Fibroblast of pulmonary artery (primary cell): ENCODE data around the gene OFD1.

Experiments
- DNase-seq: peaks from one replicate; pipeline ENCODE4 v3.0.0-alpha.2; 2010; ENCODE audit warnings: low read depth
- H3K4me3 ChIP-seq: replicated peaks from 2 replicates; pipeline ENCODE4 v1.5.1; 2011; ENCODE audit warnings: low read depth, mild to moderate bottlenecking, control low read depth, low read length, moderate library complexity
- CTCF ChIP-seq: IDR thresholded peaks from 2 replicates; pipeline ENCODE4 v1.5.1; 2011; ENCODE audit warnings: mild to moderate bottlenecking, control low read depth, low read length, inconsistent platforms; ENCODE audit errors: missing control alignments

Gene OFD1

GRCh38 chrX:13702111-13702789, 32.3 kb upstream of the OFD1 start:
- H3K4me3 ChIP-seq = no peak overlapping the region
- no peak for TF ChIP-seq CTCF
- no peak for DNase-seq

GRCh38 chrX:13703135-13703534, 31.4 kb upstream of the OFD1 start:
- no peak overlapping the region for H3K4me3 ChIP-seq
- no peak for DNase-seq
- TF ChIP-seq CTCF = no peak

DNA sequence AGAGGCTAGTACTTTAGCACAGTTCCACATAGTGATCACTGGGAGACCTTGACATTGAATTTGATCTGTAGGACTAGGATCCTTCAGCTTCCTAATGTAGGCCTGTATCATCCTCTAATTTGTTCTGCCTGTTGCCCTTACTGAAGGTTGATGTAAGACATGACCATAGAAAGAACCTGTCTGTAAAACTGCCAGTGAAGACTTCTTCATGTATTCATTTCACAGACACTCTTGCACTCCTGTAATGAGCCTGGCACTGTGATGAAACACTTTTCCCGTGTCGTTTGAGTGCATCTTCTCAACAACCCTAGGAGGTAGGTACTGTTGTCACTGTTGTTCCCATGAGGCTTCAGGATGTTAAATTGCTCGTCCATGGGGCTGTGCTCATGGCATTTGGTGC, 31.0 kb upstream of the OFD1 start:
- no peak for TF ChIP-seq CTCF
- no peak overlapping the region for H3K4me3 ChIP-seq
- no peak for DNase-seq

DNA sequence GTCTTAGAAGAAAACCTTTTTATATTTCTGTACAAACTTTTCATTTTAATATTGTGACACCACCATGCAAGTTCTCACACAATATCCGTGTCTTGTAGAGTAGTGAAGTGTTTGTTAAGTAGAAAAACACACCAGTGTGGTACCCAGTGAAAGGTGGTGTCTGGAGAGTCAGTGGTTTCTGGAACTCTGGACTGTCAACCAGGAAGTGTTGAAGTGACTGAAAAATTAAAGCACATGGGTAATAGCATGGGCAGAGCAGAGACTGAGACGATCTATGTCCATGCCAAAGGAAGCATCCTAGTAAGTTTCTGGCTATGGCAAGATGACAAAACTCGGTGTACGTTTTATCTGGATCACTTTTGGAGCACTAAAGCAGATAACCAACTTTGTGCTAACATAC, 23.4 kb upstream of the OFD1 start:
- H3K4me3 ChIP-seq = no peak overlapping the region
- TF ChIP-seq CTCF = no peak
- no peak for DNase-seq

DNA sequence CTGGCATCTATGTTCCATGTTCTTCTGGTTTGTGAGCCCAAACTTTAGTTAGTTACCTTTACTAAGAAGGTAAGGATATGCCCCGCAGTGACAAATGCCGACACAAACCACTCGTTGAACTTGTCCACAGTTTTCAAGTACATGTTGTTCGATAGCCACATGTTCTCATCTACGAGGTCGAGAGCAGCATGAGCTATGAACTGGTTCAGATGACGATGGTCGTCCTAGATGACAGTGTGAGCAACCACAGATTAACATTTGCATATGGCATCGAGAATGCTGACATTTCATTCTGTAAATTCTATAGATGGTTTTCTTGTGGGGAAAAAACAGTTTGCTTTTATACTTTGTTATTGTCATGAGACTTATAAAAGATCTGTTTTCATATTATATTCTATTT, 18.1 kb upstream of the OFD1 start:
- DNase-seq = no peak

DNA sequence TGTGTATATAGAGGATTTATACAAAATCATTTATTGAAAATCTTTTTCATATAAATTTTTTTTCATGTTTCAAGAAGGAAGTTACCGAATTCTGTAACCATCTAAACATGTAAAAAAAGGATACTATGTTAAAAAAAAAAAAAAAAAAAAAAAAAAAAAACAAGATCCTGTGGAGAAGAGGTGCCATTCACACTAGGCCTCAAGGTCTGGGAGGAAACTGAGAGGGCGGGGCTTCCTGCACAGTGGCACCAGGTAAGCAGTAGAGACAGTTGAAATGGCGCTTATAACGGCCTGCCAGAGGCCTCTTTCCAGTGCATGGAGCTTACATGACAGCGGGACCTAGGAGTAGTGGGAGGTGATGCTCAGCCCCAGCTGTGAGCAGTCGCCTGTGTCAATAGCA, 17.6 kb upstream of the OFD1 start:
- TF ChIP-seq CTCF = no peak
- no peak overlapping the region for H3K4me3 ChIP-seq
- no peak for DNase-seq

More for the DNA sequence above, 18.1 kb upstream of the OFD1 start:
- H3K4me3 ChIP-seq = no peak overlapping the region
- TF ChIP-seq CTCF = no peak
